Breast epithelium (tissue), 4 donors: Measurements from ENCODE around the gene SDSL. TPM values are rescaled to one million over a fixed set of nuclear protein-coding genes. Genes with fewer than 3 reads are reported as not detected.

ENCODE experiments used
- DNase-seq, 2 donors: peaks; one replicate each; pipeline ENCODE4 v3.0.0-alpha.2; 2019; ENCODE audit warnings: low spot score in 2 of 2
- H3K27ac ChIP-seq, 2 donors: fragments of 200-600 bp; sonication (generic) in 1 of 2; one replicate each; pipeline ENCODE4 v1.5.1; 2016 to 2019; ENCODE audit warnings: mild to moderate bottlenecking in 1 of 2
- H3K27me3 ChIP-seq, 2 donors: fragments of 200-600 bp; sonication (generic) in 1 of 2; one replicate each; pipeline versions ENCODE4 v1.5.1 to v1.6.0; 2017 to 2019; ENCODE audit warnings: control low read depth in 1 of 2, mild to moderate bottlenecking in 1 of 2
- H3K36me3 ChIP-seq: fragments of 200-600 bp; one replicate; pipeline ENCODE4 v1.5.1; 2019
- H3K4me1 ChIP-seq, 2 donors: fragments of 200-600 bp; sonication (generic); one replicate each; pipeline ENCODE4 v1.5.1; 2016 to 2019; ENCODE audit warnings: control low read depth in 1 of 2
- H3K4me3 ChIP-seq, 3 donors: fragments of 200-600 bp; sonication (generic); 1 replicate in 2 of 3; 2 replicates in 1 of 3; pipeline ENCODE4 v1.5.1; 2016 to 2019; ENCODE audit warnings: mild to moderate bottlenecking in 3 of 3, moderate library complexity in 2 of 3
- H3K9me3 ChIP-seq, 2 donors: fragments of 200-600 bp; sonication (generic) in 1 of 2; one replicate each; pipeline ENCODE4 v1.5.1; 2016 to 2019; ENCODE audit warnings: control low read depth in 1 of 2
- POLR2A ChIP-seq: fragments of 450-650 bp; IDR thresholded peaks from one replicate; pipeline ENCODE4 v1.6.1; 2016; ENCODE audit warnings: antibody characterized with exemption, mild to moderate bottlenecking, moderate library complexity
- POLR2AphosphoS5 ChIP-seq, 3 donors: sonication (generic); formaldehyde crosslinking; IDR thresholded peaks; one replicate each; pipeline ENCODE4 v1.6.1; 2017; ENCODE audit warnings: antibody characterized with exemption in 3 of 3
- intact Hi-C: fragments of 100-400 bp; cut with DNase I; formaldehyde crosslinking; loops from one replicate; pipeline ENCODE4 v1.15.1; 2023; ENCODE audit warnings: low total_unique reads
- total RNA-seq, 3 donors: library from RNA; depleted of rRNA; stranded (reverse); fragments of >200 nt; gene quantifications; one replicate each; pipeline ENCODE4 v1.1.0, GENCODE V29; 2016
- TF ChIP-seq, protein P1 (sequence below), 3 donors: fragments of 450-650 bp; IDR thresholded peaks; one replicate each; pipeline ENCODE4 v1.5.1; 2016 to 2017; ENCODE audit warnings: antibody characterized with exemption in 3 of 3, mild to moderate bottlenecking in 3 of 3, moderate library complexity in 3 of 3

The SDSL gene
- total RNA-seq, 3 donors from 2014 or later, result 4.6 to 4.9 (median 4.8) TPM

DNA sequence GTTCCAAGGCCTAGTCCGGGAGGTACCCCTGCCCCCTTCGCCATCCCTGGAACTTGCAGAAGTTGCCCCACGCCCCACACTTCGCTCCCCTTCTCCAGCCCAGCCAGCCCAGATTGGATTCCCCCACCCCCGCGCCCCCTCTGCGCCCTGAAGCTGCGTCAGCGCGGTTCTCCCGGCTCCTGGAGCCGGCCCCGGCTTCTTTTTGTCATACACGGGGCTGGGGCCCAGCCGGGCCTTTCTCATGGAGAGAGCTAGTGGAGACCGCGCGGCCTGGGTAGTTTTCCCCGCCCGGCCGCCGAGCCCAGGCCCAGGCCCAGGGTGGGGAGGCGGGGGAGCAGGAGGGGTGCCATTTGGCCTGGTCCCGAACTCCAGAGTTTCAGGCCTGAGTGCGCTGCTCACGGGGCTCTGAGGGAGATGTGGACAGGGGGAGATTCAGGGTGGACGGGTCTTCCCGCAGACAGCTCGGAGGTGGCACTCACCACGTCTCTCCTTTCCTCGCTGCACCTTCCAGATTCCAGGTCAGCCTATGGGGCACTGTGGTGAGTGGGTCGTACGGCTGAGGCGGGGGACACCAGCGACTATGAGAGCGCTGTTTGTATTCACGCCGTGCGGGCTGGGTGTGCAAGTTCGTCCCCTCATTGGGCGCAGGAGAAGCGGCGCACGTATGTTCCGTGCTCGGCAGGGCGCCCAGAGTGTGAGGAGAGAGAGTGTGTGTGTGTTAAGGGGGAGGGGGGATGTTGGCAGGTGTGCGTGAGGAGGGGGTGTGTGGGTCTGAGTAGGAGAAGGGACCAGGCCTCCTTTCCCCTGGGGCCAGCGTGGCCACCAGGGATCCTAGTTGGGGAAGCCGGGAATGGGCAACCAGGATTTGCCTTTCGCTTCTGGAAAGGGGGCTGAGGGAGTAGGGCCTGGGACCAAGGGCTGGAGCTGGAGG lies 50.3 kb downstream of the SDSL start:
- Histone ChIP-seq H3K9me3 (no peaks in the 10 kb centered on the region), H3K4me1 (no peaks in the 10 kb centered on the region), H3K27me3 (peaks cover 3 to 98% of the 10 kb centered on the region in 2 donors), H3K36me3 (no peaks in the 10 kb centered on the region), H3K27ac (no peak overlapping the region), H3K4me3 (no peak overlapping the region)
- no peak for DNase-seq
- no peak for TF ChIP-seq POLR2AphosphoS5 (IDR thresholded peaks at IDR 0.05)
- TF ChIP-seq, protein P1, sequence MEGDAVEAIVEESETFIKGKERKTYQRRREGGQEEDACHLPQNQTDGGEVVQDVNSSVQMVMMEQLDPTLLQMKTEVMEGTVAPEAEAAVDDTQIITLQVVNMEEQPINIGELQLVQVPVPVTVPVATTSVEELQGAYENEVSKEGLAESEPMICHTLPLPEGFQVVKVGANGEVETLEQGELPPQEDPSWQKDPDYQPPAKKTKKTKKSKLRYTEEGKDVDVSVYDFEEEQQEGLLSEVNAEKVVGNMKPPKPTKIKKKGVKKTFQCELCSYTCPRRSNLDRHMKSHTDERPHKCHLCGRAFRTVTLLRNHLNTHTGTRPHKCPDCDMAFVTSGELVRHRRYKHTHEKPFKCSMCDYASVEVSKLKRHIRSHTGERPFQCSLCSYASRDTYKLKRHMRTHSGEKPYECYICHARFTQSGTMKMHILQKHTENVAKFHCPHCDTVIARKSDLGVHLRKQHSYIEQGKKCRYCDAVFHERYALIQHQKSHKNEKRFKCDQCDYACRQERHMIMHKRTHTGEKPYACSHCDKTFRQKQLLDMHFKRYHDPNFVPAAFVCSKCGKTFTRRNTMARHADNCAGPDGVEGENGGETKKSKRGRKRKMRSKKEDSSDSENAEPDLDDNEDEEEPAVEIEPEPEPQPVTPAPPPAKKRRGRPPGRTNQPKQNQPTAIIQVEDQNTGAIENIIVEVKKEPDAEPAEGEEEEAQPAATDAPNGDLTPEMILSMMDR (IDR thresholded peaks at IDR 0.05), result no peak
- no peak for TF ChIP-seq POLR2A
- intact Hi-C loops, result no loop called here

DNA sequence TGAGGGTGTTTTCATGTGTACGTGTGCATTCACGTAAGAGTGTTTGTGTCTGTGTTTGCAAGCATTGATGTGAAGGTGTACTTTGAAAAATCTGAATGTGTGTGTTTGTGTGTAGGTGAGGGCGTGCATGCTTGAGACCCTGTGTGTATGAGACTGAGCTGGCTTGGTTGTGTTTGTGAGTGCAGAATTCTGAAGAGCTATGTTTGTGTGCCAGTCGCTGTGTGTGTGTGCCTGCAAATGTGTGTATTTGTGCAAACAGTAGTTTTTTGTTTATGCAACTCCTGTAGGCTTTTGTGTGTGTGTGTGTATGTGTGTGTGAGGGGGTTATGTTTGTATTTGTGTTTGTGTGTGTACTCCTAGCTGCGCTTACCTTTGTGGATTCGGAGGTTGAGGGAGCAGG lies 51.2 kb downstream of the SDSL start:
- Histone ChIP-seq H3K4me3 (no peak overlapping the region), H3K36me3 (no peaks in the 10 kb centered on the region), H3K4me1 (no peaks in the 10 kb centered on the region), H3K27me3 (peaks cover under 1 to 98% of the 10 kb centered on the region in 2 donors), H3K27ac (no peak overlapping the region), H3K9me3 (no peaks in the 10 kb centered on the region)
- intact Hi-C loops, result no loop called here
- no peak for DNase-seq
- TF ChIP-seq, protein P1 (IDR thresholded peaks at IDR 0.05), result no peak

DNA sequence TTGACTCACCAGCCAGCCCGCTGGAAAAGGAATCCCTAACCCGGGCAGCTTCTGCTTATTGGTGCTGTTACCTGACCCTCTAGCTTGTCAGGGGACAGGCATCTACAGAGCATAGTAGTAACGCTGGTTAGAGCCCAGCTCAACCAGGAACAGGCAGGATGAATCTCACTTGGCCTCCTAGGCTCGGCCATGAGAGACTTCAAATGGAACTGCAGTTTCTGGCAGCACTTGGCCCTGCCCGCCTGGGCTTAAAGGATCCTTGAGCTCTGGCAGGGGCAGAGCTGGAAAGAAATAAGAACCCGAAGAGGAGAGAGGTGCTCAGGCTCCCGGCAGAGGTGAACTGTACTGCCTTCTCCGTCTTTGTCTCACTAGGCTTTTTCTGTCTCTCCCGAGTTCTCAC lies 51.8 kb downstream of the SDSL start:
- Histone ChIP-seq H3K4me3 (no peak overlapping the region), H3K9me3 (no peaks in the 10 kb centered on the region), H3K4me1 (no peaks in the 10 kb centered on the region), H3K27ac (no peak overlapping the region), H3K36me3 (no peaks in the 10 kb centered on the region), H3K27me3 (peaks cover 6 to 98% of the 10 kb centered on the region in 2 donors)
- intact Hi-C loops, result no loop called here
- DNase-seq, result no peak
- TF ChIP-seq POLR2A (no peak), POLR2AphosphoS5 (IDR thresholded peaks at IDR 0.05) (no peak)
- TF ChIP-seq, protein P1 (IDR thresholded peaks at IDR 0.05), result no peak

DNA sequence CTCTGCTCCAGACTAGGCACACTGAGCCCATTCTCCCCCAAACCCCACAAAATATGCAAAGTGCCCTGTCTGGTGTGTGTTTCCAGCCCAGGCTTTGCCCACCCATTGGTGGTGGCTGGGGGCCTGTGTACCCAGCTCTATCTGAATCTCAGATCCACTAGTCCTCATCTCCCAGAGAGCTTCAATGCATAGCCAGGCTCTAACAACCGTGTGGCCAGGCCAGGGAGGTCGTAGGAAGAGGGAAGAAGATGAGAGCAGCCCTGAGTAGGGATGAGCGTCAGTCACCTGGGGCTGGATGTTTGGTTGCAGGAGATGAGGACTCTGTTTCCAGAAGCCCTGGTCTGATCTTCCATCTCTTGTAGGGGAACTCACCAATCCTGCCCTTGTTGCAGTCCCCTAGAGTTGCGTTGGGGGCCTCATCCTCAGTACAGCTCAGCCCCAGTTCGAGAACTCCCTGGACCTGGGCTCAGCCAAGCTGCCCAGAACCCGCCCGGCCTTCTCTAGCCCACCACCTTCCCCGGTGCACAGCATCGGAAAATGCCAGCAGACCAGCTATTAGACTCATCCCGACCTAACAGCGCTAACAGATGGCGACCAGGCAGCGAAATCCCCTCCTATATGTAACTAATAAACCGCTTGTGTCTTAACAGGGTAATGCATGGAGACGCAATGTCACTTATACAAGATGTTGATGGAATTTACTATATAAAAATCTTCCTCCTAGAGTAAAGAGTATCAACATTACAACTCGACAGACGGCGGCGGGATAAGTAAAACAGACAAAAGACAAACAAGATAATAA lies 52.7 kb downstream of the SDSL start:
- Histone ChIP-seq H3K27me3 (peaks cover 7 to 98% of the 10 kb centered on the region in 2 donors), H3K4me3 (no peak overlapping the region), H3K27ac (no peak overlapping the region), H3K36me3 (no peaks in the 10 kb centered on the region), H3K4me1 (no peaks in the 10 kb centered on the region), H3K9me3 (no peaks in the 10 kb centered on the region)
- no peak for TF ChIP-seq POLR2AphosphoS5 (IDR thresholded peaks at IDR 0.05)
- TF ChIP-seq, protein P1 (IDR thresholded peaks at IDR 0.05), result no peak
- TF ChIP-seq POLR2A, result no peak
- intact Hi-C loops, result no loop called here
- no peak for DNase-seq
